Calu3 (cell line): ENCODE measurements around the gene PMM1. TPM values are rescaled to one million over a fixed set of nuclear protein-coding genes. Genes with fewer than 3 reads are reported as not detected.
"Not testable (repeated sequence)": the region's sequence is repeated elsewhere in the genome, so short reads cannot be mapped to it uniquely, and the experiment has no call there.

Experiments
- BruUV-seq: library from RNA; stranded (reverse); fragments of 400-500 nt; replicated peaks from 2 replicates; lab custom pipeline; 2021; lab: Mats Ljungman, UMichigan
- CTCF ChIA-PET: fragments of 300-600 bp; sonication (Branson Sonifier 250); formaldehyde crosslinking; loops from one replicate; lab custom pipeline; 2022; ENCODE audit warnings: antibody characterized with exemption; lab: Charles Lee
- DNase-seq: peaks from one replicate; pipeline ENCODE4 v3.0.0; 2022
- H3K27ac Mint-ChIP-seq: one replicate; pipeline ENCODE4 v1.8.0; 2022; ENCODE audit warnings: mixed read lengths; ENCODE audit not compliant: unreplicated experiment
- H3K27me3 Mint-ChIP-seq: one replicate; pipeline ENCODE4 v1.8.0; 2022; ENCODE audit warnings: mixed read lengths; ENCODE audit not compliant: unreplicated experiment
- H3K36me3 Mint-ChIP-seq: one replicate; pipeline ENCODE4 v1.8.0; 2022; ENCODE audit warnings: mild to moderate bottlenecking, moderate library complexity, mixed read lengths; ENCODE audit not compliant: insufficient read depth, unreplicated experiment
- H3K4me1 Mint-ChIP-seq: one replicate; pipeline ENCODE4 v1.8.0; 2022; ENCODE audit warnings: mild to moderate bottlenecking, low read depth, mixed read lengths; ENCODE audit not compliant: unreplicated experiment
- H3K4me3 Mint-ChIP-seq: one replicate; pipeline ENCODE4 v1.8.0; 2022; ENCODE audit warnings: mild to moderate bottlenecking, low read depth, moderate library complexity, mixed read lengths; ENCODE audit not compliant: unreplicated experiment
- H3K9me3 Mint-ChIP-seq: one replicate; pipeline ENCODE4 v1.8.0; 2022; ENCODE audit warnings: low read depth, mixed read lengths; ENCODE audit not compliant: unreplicated experiment
- CTCF ChIP-seq: fragments of 200-600 bp; IDR thresholded peaks from one replicate; pipeline ENCODE4 v1.8.0; 2022; ENCODE audit warnings: antibody characterized with exemption; ENCODE audit not compliant: unreplicated experiment
- intact Hi-C: fragments of 100-400 bp; cut with micrococcal nuclease; formaldehyde crosslinking; loops from one replicate; pipeline ENCODE4 v1.10.0; 2022; ENCODE audit not compliant: unreplicated experiment
- total RNA-seq: library from RNA; stranded (reverse); gene quantifications from 2 replicates; pipeline ENCODE4 v1.2.3, GENCODE V29; 2022

Gene PMM1
- total RNA-seq, 1 experiment from 2014 or later = 18.0 TPM

- Mint-ChIP-seq H3K27me3 (no peaks in the 10 kb centered on the region), H3K4me3 (no peak overlapping the region), H3K4me1 (peaks cover 9% of the 10 kb centered on the region), H3K36me3 (peaks cover 78% of the 10 kb centered on the region), H3K27ac (no peak overlapping the region), H3K9me3 (no peaks in the 10 kb centered on the region)
- no TSS peak for BruUV-seq
- intact Hi-C loops = no loop called here
- no peak for DNase-seq
- CTCF ChIA-PET = no interaction called here
- TF ChIP-seq CTCF = no peak
Measured at GRCh38 chr22:41636467-41636866, 46.8 kb upstream of the PMM1 start.

DNA sequence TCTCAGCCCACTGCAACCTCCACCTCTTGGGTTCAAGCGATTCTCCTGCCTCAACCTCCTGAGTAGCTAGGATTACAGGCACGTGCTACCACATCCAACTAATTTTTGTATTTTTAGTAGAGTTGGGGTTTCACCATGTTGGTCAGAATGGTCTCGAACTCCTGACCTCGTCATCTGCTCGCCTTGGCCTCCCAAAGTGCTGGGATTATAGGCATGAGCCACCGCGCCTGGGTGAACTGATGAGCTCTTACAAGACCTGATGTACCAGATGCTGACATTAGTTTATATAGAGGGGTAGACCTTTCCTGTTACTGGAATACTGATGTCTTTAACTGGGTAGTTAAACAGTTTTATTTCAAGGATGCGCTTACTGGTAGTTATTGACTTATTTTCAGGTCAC lies 45.0 kb upstream of the PMM1 start:
- H3K4me1 Mint-ChIP-seq, H3K9me3 Mint-ChIP-seq, H3K4me3 Mint-ChIP-seq, H3K27ac Mint-ChIP-seq, DNase-seq, H3K27me3 Mint-ChIP-seq, intact Hi-C loops, BruUV-seq: not testable (repeated sequence)
- CTCF ChIA-PET = interaction anchor here (0.5 to 0.6 kb wide), 2 partner anchors 9 to 210 kb away, joined by 3 to 6 read pairs; no protein-coding TSS in a partner anchor
- H3K36me3 Mint-ChIP-seq = peaks cover 79% of the 10 kb centered on the region

GRCh38 chr22:41631615-41632014 lies 42.0 kb upstream of the PMM1 start:
- H3K36me3 Mint-ChIP-seq = peaks cover 94% of the 10 kb centered on the region

GRCh38 chr22:41631115-41631514 lies 41.5 kb upstream of the PMM1 start:
- DNase-seq, CTCF ChIA-PET, H3K4me1 Mint-ChIP-seq, H3K27ac Mint-ChIP-seq, H3K27me3 Mint-ChIP-seq, H3K9me3 Mint-ChIP-seq, BruUV-seq, H3K4me3 Mint-ChIP-seq, intact Hi-C loops: not testable (repeated sequence)
- H3K36me3 Mint-ChIP-seq = peaks cover 89% of the 10 kb centered on the region

More at GRCh38 chr22:41631615-41632014, 42.0 kb upstream of the PMM1 start:
- H3K27ac Mint-ChIP-seq, DNase-seq, intact Hi-C loops, H3K4me1 Mint-ChIP-seq, H3K4me3 Mint-ChIP-seq, BruUV-seq, H3K9me3 Mint-ChIP-seq, H3K27me3 Mint-ChIP-seq, CTCF ChIA-PET: not testable (repeated sequence)

- no peaks in the 10 kb centered on the region for H3K9me3 Mint-ChIP-seq
- no TSS peak for BruUV-seq
- no peak overlapping the region for H3K27ac Mint-ChIP-seq
- CTCF ChIA-PET = no interaction called here
- peaks cover 89% of the 10 kb centered on the region for H3K36me3 Mint-ChIP-seq
- TF ChIP-seq CTCF = no peak
- no peak for DNase-seq
- peaks cover 10% of the 10 kb centered on the region for H3K4me1 Mint-ChIP-seq
- no peaks in the 10 kb centered on the region for H3K27me3 Mint-ChIP-seq
- intact Hi-C loops = no loop called here
- H3K4me3 Mint-ChIP-seq = no peak overlapping the region
Measured at GRCh38 chr22:41625577-41625976, 35.9 kb upstream of the PMM1 start.

- Mint-ChIP-seq H3K9me3 (no peaks in the 10 kb centered on the region), H3K27ac (peak overlapping the region; percentile 92), H3K27me3 (no peaks in the 10 kb centered on the region), H3K36me3 (peaks cover 78% of the 10 kb centered on the region), H3K4me1 (peaks cover 10% of the 10 kb centered on the region), H3K4me3 (peak overlapping the region; percentile 92)
- BruUV-seq = no TSS peak
- no peak for DNase-seq
- CTCF ChIA-PET = interaction anchor here (0.5 to 1.7 kb wide), 4 partner anchors 17 to 45 kb away, joined by 3 to 8 read pairs (median 4); partner anchors contain the start of gene PMM1
- TF ChIP-seq CTCF = no peak
- intact Hi-C loops = no loop called here
Measured at GRCh38 chr22:41621911-41622179, 32.2 kb upstream of the PMM1 start.
